Brain microvascular endothelial cell (primary cell): ENCODE data around the gene SLX9.

Experiments
- DNase-seq: peaks from one replicate; pipeline ENCODE4 v3.0.0-alpha.2; 2020
- H3K27ac ChIP-seq: fragments of 250-450 bp; sonication (Bioruptor Pico); 2 replicates; pipeline ENCODE4 v1.5.1; 2020; ENCODE audit warnings: mild to moderate bottlenecking, moderate library complexity
- H3K27me3 ChIP-seq: fragments of 250-450 bp; sonication (Bioruptor Pico); replicated peaks from 2 replicates; pipeline ENCODE4 v1.5.1; 2020; ENCODE audit warnings: mild to moderate bottlenecking
- H3K36me3 ChIP-seq: fragments of 250-450 bp; sonication (Bioruptor Pico); replicated peaks from 2 replicates; pipeline ENCODE4 v1.5.1; 2020; ENCODE audit warnings: mild to moderate bottlenecking
- H3K4me3 ChIP-seq: 2 replicates; pipeline ENCODE4 v1.5.1; 2011; ENCODE audit warnings: low read depth, mild to moderate bottlenecking, control low read depth, low read length, moderate library complexity
- in situ Hi-C: cut with HindIII; loops from 2 replicates; pipeline ENCODE4 v1.10.0; 2017; ENCODE audit warnings: low sequenced_read_pairs, low pct_ligation_motif_present
- TF ChIP-seq, protein P1 (sequence below): IDR thresholded peaks from 2 replicates; pipeline ENCODE4 v1.5.1; 2011; ENCODE audit warnings: low read depth, mild to moderate bottlenecking, moderate library complexity, low read length, control low read depth, inconsistent platforms; ENCODE audit errors: missing control alignments

SLX9 gene

DNA sequence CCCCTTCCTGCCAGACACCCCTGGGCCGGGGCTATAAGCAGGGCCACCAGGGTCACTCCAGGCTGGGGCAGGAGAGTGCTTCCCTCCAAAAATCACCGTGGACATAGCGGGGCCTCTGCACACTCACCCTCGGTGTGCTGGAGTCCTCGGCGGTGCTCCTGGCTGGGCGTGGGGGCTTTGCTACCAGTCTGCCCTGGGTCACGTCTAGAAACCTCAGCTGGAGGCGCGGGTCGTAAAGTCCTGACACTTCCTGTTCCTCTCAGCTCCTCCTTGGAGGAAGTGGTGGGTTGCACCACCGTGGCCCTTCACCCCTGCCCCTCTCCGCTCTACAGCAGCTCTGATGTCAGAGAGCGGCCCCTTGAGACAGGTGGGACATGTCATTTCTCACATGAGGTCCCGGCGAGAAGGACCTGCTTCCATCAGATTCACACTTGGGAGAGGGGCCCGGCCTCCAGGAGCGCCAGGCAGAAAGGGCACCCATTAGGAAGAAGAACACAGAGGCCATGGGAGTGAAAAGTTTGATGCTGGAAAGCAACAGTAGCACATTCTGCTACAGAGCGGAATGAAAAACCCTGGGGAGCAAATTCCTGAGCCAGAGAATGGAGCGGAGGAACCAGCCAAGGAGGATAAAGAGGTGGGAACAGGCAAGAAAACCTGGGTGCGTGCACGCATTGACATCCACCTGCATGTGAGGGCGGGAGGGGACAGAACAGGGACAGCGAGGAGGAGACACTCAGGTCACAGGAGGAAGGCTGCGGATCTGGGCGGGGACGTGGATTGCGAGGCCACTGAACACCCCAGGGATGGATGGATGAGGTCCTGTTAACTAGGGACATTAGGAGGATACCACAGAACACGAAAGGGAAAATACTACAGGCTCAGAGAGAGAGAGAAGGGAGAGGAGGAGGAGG is 18.9 kb upstream of the SLX9 start, which contains the start of gene ITGB2:
Gene ITGB2, minus strand, starts transcription at position 206 of the 911 bp plus-strand sequence. CDS start 10,117 bp downstream, outside the sequence.
- no peak within 1 kb of the TSS for H3K4me3 ChIP-seq

DNA sequence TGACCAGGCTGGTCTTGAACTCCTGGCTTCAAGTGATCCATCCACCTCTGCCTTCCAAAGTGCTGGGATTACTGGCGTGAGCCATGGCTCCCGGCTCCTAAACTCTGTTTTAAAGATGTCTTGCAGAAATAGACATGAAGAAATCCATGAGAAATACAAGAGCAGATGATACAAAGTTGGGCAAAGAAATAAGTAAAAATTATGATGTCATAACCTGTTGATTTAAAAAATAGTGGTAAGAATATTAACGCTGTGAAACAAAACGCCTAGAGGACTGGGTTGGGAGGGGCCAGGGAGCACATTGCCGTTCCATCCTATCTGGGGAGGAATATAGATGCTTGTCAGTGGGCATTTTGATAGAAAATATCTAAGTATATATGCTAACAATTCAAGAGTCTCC is 17.9 kb upstream of the SLX9 start:
- DNase-seq, result no peak
- Histone ChIP-seq H3K36me3 (no peaks in the 10 kb centered on the region), H3K4me3 (no peak overlapping the region), H3K27ac (no peak overlapping the region), H3K27me3 (peaks cover 77% of the 10 kb centered on the region)
- TF ChIP-seq, protein P1, sequence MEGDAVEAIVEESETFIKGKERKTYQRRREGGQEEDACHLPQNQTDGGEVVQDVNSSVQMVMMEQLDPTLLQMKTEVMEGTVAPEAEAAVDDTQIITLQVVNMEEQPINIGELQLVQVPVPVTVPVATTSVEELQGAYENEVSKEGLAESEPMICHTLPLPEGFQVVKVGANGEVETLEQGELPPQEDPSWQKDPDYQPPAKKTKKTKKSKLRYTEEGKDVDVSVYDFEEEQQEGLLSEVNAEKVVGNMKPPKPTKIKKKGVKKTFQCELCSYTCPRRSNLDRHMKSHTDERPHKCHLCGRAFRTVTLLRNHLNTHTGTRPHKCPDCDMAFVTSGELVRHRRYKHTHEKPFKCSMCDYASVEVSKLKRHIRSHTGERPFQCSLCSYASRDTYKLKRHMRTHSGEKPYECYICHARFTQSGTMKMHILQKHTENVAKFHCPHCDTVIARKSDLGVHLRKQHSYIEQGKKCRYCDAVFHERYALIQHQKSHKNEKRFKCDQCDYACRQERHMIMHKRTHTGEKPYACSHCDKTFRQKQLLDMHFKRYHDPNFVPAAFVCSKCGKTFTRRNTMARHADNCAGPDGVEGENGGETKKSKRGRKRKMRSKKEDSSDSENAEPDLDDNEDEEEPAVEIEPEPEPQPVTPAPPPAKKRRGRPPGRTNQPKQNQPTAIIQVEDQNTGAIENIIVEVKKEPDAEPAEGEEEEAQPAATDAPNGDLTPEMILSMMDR, result no peak
- in situ Hi-C loops, result no loop called here

More for the DNA sequence above, 18.9 kb upstream of the SLX9 start, which contains the start of gene ITGB2:
- DNase-seq, result no peak
- H3K36me3 ChIP-seq, result no peaks in the 10 kb centered on the region
- in situ Hi-C loops, result no loop called here
- no peak within 1 kb of the TSS for H3K27ac ChIP-seq
- H3K27me3 ChIP-seq, result peaks cover 70% of the 10 kb centered on the region
- TF ChIP-seq, protein P1, result no peak

DNA sequence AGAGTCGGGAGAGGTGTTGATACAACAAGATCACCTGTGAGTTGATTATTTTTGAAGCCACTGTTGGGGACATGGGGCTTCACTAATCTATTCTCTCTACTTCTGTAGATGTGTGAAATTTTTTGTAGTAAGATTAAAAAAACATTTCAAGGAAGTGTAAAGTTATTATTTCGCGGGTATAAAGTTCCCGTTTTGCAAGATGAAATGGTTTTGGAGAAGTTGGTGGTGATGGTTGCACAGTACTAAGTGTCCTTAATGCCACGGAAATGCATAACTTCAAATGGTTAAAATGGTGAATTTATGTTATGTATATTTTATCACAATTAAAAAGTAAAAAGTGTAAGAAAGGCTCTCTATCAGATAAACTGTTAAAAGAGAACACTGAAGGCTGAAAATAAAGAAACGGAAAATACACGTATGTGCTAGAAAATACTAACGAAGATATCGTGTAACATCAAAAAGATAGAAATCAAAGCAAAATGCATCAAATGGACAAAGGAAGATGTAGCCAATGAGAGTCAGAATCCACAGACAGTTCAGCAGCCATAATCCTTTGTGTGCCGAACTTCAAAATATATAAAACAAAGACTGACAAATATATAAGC is 16.2 kb upstream of the SLX9 start:
- TF ChIP-seq, protein P1, result no peak
- no peak overlapping the region for H3K27ac ChIP-seq
- in situ Hi-C loops, result no loop called here
- peaks cover 63% of the 10 kb centered on the region for H3K27me3 ChIP-seq
- no peaks in the 10 kb centered on the region for H3K36me3 ChIP-seq
- H3K4me3 ChIP-seq, result no peak overlapping the region
- DNase-seq, result no peak

DNA sequence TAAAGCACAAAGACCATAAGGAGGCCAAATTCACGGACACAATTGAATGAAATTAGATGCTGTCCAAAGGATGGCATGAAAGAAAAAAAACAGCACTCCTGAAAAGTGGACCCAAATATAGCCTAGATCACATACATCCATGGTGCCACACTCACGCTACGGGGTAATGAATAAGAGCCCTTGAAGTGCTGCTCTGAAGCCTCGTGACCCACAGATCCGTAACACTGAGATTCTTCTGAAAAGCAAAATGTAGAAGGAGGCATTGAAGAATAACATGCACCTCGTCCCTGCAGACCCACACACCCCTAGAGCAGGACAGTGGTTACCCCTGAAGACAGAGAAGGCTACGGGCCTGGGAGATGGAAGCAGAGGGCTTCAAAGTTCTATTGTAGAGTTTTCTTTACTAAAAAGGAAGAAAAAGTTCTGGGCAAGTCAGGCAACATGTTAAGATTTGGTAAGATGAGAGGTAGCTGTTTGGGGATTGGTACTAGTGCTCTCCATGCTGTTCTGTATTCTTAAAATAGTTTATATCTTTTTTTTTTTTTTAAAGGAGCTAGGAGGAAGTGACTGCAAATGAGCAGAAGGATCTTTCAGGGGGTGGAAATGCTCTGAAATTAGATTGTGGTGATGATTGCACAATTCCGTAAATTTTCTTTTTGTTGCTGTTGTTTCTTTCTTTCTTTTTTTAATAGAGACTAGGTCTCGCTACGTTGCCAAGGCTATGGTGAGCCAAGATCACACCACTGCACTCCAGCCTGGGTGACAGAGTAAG is 15.0 kb upstream of the SLX9 start:
- H3K4me3 ChIP-seq, result no peak overlapping the region
- H3K27me3 ChIP-seq, result peaks cover 56% of the 10 kb centered on the region
- DNase-seq, result no peak
- TF ChIP-seq, protein P1, result no peak
- no peak overlapping the region for H3K27ac ChIP-seq
- H3K36me3 ChIP-seq, result no peaks in the 10 kb centered on the region
- in situ Hi-C loops, result loop anchor here (25.0 kb wide), 1 partner anchor 213 kb away; no protein-coding TSS in a partner anchor

DNA sequence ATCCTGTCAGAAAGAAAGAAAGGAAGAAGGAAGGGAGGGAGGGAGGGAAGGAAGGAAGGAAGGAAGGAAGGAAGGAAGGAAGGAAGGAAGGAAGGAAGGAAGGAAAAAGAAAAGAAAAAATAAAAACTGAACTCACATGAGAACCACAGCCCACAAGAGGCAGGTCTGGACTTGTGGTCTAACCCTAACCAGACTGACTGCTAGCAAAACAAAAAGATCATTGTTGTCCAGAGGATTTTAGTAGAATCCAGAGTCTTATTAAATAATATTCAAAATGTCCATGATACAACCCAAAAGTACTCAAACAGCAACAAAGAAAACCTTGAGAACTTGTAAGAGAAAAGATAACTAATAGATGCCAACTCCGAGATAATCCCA is 14.5 kb upstream of the SLX9 start:
- TF ChIP-seq, protein P1, result no peak
- Histone ChIP-seq H3K36me3 (no peaks in the 10 kb centered on the region), H3K27ac (no peak overlapping the region), H3K27me3 (peaks cover 52% of the 10 kb centered on the region), H3K4me3 (no peak overlapping the region)
- DNase-seq, result no peak
- in situ Hi-C loops, result loop anchor here (25.0 kb wide), 1 partner anchor 212 kb away; no protein-coding TSS in a partner anchor
